MM.1S (cell line): ENCODE measurements around the gene TRAFD1.

Experiments
- DNase-seq: peaks from one replicate; pipeline ENCODE4 v3.0.0-alpha.2; 2015
- H2AFZ ChIP-seq: fragments of 300-600 bp; sonication (generic); 2 replicates; pipeline ENCODE4 v1.6.0; 2016; ENCODE audit warnings: antibody characterized with exemption, low read length
- H3F3A ChIP-seq: fragments of 300-600 bp; sonication (generic); 2 replicates; pipeline ENCODE4 v1.6.1; 2016; ENCODE audit warnings: mild to moderate bottlenecking, antibody characterized with exemption, low read length, moderate library complexity, mixed read lengths; ENCODE audit not compliant: insufficient read depth
- H3K27ac ChIP-seq: fragments of 300-600 bp; sonication (generic); 2 replicates; pipeline ENCODE4 v1.5.1; 2016; ENCODE audit warnings: mild to moderate bottlenecking, low read length
- H3K27me3 ChIP-seq: fragments of 300-600 bp; sonication (generic); replicated peaks from 2 replicates; pipeline ENCODE4 v1.6.0; 2016; ENCODE audit warnings: low read length; ENCODE audit not compliant: insufficient read depth
- H3K36me3 ChIP-seq: fragments of 300-600 bp; sonication (generic); replicated peaks from 2 replicates; pipeline ENCODE4 v1.6.1; 2016; ENCODE audit warnings: mild to moderate bottlenecking, low read length, mixed read lengths; ENCODE audit not compliant: insufficient read depth
- H3K4me1 ChIP-seq: fragments of 300-600 bp; sonication (generic); 2 replicates; pipeline ENCODE4 v1.6.1; 2016; ENCODE audit warnings: low read length, mixed read lengths
- H3K4me2 ChIP-seq: fragments of 300-600 bp; sonication (generic); 2 replicates; pipeline ENCODE4 v1.6.0; 2016; ENCODE audit warnings: low read depth, low read length
- H3K4me3 ChIP-seq: fragments of 300-600 bp; sonication (generic); 2 replicates; pipeline ENCODE4 v1.5.1; 2016; ENCODE audit warnings: low read length, mixed read lengths
- H3K79me2 ChIP-seq: fragments of 300-600 bp; sonication (generic); 2 replicates; pipeline ENCODE4 v1.6.1; 2016; ENCODE audit warnings: mixed run types, low read length, mixed read lengths
- H3K9ac ChIP-seq: fragments of 300-600 bp; sonication (generic); 2 replicates; pipeline ENCODE4 v1.6.1; 2016; ENCODE audit warnings: low read length, mixed read lengths
- H3K9me2 ChIP-seq: fragments of 300-600 bp; sonication (generic); replicated peaks from 2 replicates; pipeline ENCODE4 v1.6.1; 2016; ENCODE audit warnings: mild to moderate bottlenecking, low read length, mixed read lengths; ENCODE audit not compliant: insufficient read depth
- H3K9me3 ChIP-seq: fragments of 300-600 bp; sonication (generic); replicated peaks from 2 replicates; pipeline ENCODE4 v1.6.1; 2016; ENCODE audit warnings: mild to moderate bottlenecking, low read length, mixed read lengths; ENCODE audit not compliant: insufficient read depth
- H4K20me1 ChIP-seq: fragments of 300-600 bp; sonication (generic); 2 replicates; pipeline ENCODE4 v1.6.1; 2016; ENCODE audit warnings: mild to moderate bottlenecking, low read length, moderate library complexity, mixed read lengths; ENCODE audit not compliant: insufficient read depth
- CTCF ChIP-seq: fragments of 300-600 bp; sonication (generic); IDR thresholded peaks from 2 replicates; pipeline ENCODE4 v1.5.1; 2016; ENCODE audit warnings: antibody characterized with exemption, low read length, mixed read lengths
- EZH2 ChIP-seq: fragments of 300-600 bp; sonication (generic); optimal IDR thresholded peaks from 2 replicates; pipeline ENCODE3; 2017; ENCODE audit warnings: low read depth, mild to moderate bottlenecking, antibody characterized with exemption, low read length, mixed read lengths
- EZH2phosphoT487 ChIP-seq: fragments of 300-600 bp; sonication (generic); IDR thresholded peaks from 2 replicates; pipeline ENCODE4 v1.6.1; 2018; ENCODE audit warnings: antibody characterized with exemption, low read length

TRAFD1 gene

DNA sequence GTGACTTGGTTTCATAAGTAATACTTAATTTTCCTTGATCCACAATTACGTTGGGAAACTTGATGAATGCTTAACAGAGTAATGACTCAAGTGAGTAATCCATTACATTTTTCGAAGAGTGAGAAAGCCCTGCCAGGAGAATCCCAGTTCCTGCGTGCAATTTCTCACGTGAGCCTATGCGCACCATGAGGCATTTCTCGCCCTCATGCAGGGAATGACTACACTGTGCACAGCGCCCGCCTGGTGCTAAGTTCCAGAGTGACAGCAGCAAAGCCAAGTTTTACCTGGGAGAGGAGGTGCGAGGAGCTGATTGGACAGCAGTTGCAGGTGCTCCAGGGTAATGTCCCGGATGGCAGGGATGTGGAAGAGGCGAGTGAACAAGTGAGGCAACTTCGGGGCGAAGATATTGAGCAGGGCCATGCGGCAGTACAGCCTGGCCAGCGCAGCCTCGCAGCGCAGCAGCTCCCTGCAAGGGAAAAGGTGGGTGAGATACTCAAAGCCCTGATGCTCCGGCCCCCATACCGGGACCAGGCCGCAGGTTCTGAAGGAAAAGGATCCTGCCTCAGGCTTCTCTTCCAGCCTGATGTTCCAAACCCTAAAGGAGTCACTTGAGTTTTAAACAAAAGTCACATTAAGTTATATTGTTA lies 69.4 kb downstream of the TRAFD1 start:
- Histone ChIP-seq H3F3A (no peaks in the 10 kb centered on the region), H3K9ac (no peak overlapping the region), H4K20me1 (no peaks in the 10 kb centered on the region), H3K79me2 (no peaks in the 10 kb centered on the region), H3K4me1 (no peaks in the 10 kb centered on the region), H3K36me3 (no peaks in the 10 kb centered on the region), H3K27me3 (no peaks in the 10 kb centered on the region), H3K4me3 (no peak overlapping the region), H3K9me2 (no peaks in the 10 kb centered on the region), H3K4me2 (no peak overlapping the region), H3K9me3 (no peaks in the 10 kb centered on the region), H3K27ac (no peak overlapping the region), H2AFZ (no peak overlapping the region)
- TF ChIP-seq EZH2 (no peak), EZH2phosphoT487 (no peak), CTCF (no peak)
- no peak for DNase-seq

- H3K27me3 ChIP-seq = no peaks in the 10 kb centered on the region
- DNase-seq = no peak
- no peaks in the 10 kb centered on the region for H3K9me2 ChIP-seq
- H3K9me3 ChIP-seq = no peaks in the 10 kb centered on the region
- H3K79me2 ChIP-seq = no peaks in the 10 kb centered on the region
- no peak overlapping the region for H3K4me3 ChIP-seq
- H3K4me1 ChIP-seq = no peaks in the 10 kb centered on the region
- H2AFZ ChIP-seq = no peak overlapping the region
- H3K36me3 ChIP-seq = no peaks in the 10 kb centered on the region
- H3K4me2 ChIP-seq = no peak overlapping the region
- H3F3A ChIP-seq = no peaks in the 10 kb centered on the region
- H3K27ac ChIP-seq = no peak overlapping the region
- H4K20me1 ChIP-seq = no peaks in the 10 kb centered on the region
- H3K9ac ChIP-seq = no peak overlapping the region
- TF ChIP-seq EZH2phosphoT487 = no peak
- TF ChIP-seq CTCF = no peak
- no peak for TF ChIP-seq EZH2
Measured at GRCh38 chr12:112196196-112196875, 71.0 kb downstream of the TRAFD1 start.

DNA sequence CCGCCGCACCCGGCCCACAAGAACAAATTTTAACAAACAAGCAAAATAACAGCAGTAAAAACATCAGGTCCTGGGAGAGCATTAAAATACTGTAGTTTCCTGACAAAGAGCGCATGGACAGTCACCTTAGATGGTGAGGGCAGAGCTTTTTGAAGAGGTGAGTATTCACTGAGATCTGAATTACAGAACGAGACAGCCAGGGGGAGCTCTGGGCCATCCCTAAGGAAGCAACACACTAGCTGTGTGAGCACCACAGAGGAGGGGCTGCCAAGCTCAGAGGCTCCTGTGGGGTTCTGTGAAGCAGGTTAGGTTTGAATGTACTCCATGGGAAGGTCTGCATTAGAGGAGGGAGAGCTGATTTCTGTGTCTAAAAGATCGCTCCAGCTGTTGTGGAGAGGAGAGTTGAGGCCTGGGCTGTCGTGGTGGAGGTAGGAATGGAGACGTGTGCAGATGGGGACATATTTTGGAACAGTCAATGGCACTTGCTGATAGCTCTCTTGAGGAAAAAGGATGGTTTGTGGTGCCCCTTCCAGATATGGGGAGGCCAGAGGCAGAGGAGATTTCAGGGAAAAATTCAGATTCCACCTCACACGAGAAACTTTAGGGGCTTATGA lies 72.9 kb downstream of the TRAFD1 start:
- H3K27me3 ChIP-seq = no peaks in the 10 kb centered on the region
- H3K4me2 ChIP-seq = no peak overlapping the region
- H4K20me1 ChIP-seq = no peaks in the 10 kb centered on the region
- no peaks in the 10 kb centered on the region for H3K4me1 ChIP-seq
- H3K9ac ChIP-seq = no peak overlapping the region
- TF ChIP-seq EZH2 (no peak), CTCF (peak; percentile 31), EZH2phosphoT487 (no peak)
- H3K27ac ChIP-seq = no peak overlapping the region
- H3K79me2 ChIP-seq = no peaks in the 10 kb centered on the region
- H3K36me3 ChIP-seq = no peaks in the 10 kb centered on the region
- H2AFZ ChIP-seq = no peak overlapping the region
- no peaks in the 10 kb centered on the region for H3F3A ChIP-seq
- DNase-seq = peak; percentile 23
- no peak overlapping the region for H3K4me3 ChIP-seq
- H3K9me3 ChIP-seq = no peaks in the 10 kb centered on the region
- H3K9me2 ChIP-seq = no peaks in the 10 kb centered on the region
